Trophoblast cell (in vitro differentiated cells and primary cell): ENCODE data around the gene BNC2.

ENCODE experiments used
- DNase-seq, 2 donors: peaks; one replicate each; pipeline ENCODE4 v3.0.0-alpha.2; 2016
- H2AFZ ChIP-seq: 2 replicates; pipeline ENCODE4 v1.6.1; 2013; ENCODE audit warnings: low read length, moderate library complexity, mild to moderate bottlenecking; ENCODE audit not compliant: insufficient read depth, poor library complexity
- H2AK5ac ChIP-seq: 2 replicates; pipeline ENCODE4 v1.6.1; 2013; ENCODE audit warnings: mild to moderate bottlenecking, low read length
- H2BK120ac ChIP-seq: 2 replicates; pipeline ENCODE4 v1.6.1; 2013; ENCODE audit warnings: low read length, mild to moderate bottlenecking, moderate library complexity; ENCODE audit not compliant: insufficient read depth, poor library complexity
- H2BK12ac ChIP-seq: 2 replicates; pipeline ENCODE4 v1.6.1; 2013; ENCODE audit warnings: mild to moderate bottlenecking, low read length, moderate library complexity
- H2BK5ac ChIP-seq: 2 replicates; pipeline ENCODE4 v1.6.1; 2013; ENCODE audit warnings: low read length, low read depth, moderate library complexity, mild to moderate bottlenecking; ENCODE audit not compliant: poor library complexity
- H3K14ac ChIP-seq: 2 replicates; pipeline ENCODE4 v1.6.1; 2013; ENCODE audit warnings: mild to moderate bottlenecking, low read length
- H3K18ac ChIP-seq: 2 replicates; pipeline ENCODE4 v1.6.1; 2013; ENCODE audit warnings: mild to moderate bottlenecking, low read length
- H3K23ac ChIP-seq: 2 replicates; pipeline ENCODE4 v1.6.1; 2013; ENCODE audit warnings: low read length
- H3K27ac ChIP-seq: 2 replicates; pipeline ENCODE4 v1.5.1; 2013; ENCODE audit warnings: low read depth, mild to moderate bottlenecking, inconsistent platforms, low read length, moderate library complexity
- H3K27me3 ChIP-seq: 2 replicates; pipeline ENCODE4 v1.6.1; 2013; ENCODE audit warnings: inconsistent platforms, mild to moderate bottlenecking, low read length, moderate library complexity; ENCODE audit not compliant: insufficient read depth
- H3K36me3 ChIP-seq, 2 experiments: 1 replicate in 1 of 2; 2 replicates in 1 of 2; pipeline ENCODE4 v1.6.1; 2013; ENCODE audit warnings: low read length in 2 of 2, mild to moderate bottlenecking in 2 of 2, moderate library complexity in 1 of 2; ENCODE audit not compliant: insufficient read depth in 2 of 2, control insufficient read depth in 1 of 2
- H3K4ac ChIP-seq: 2 replicates; pipeline ENCODE4 v1.6.1; 2013; ENCODE audit warnings: low read depth, mild to moderate bottlenecking, low read length, moderate library complexity
- H3K4me1 ChIP-seq, 2 experiments: 1 replicate in 1 of 2; 2 replicates in 1 of 2; pipeline ENCODE4 v1.6.1; 2013; ENCODE audit warnings: low read length in 2 of 2, mild to moderate bottlenecking in 2 of 2, moderate library complexity in 1 of 2; ENCODE audit not compliant: insufficient read depth in 2 of 2, control insufficient read depth in 1 of 2
- H3K4me2 ChIP-seq: 2 replicates; pipeline ENCODE4 v1.6.1; 2013; ENCODE audit warnings: inconsistent platforms, mild to moderate bottlenecking, low read length, moderate library complexity
- H3K4me3 ChIP-seq: 2 replicates; pipeline ENCODE4 v1.5.1; 2013; ENCODE audit warnings: mild to moderate bottlenecking, low read depth, low read length, inconsistent platforms
- H3K79me1 ChIP-seq: one replicate; pipeline ENCODE4 v1.6.1; 2013; ENCODE audit warnings: low read length
- H3K79me2 ChIP-seq: 2 replicates; pipeline ENCODE4 v1.6.1; 2013; ENCODE audit warnings: low read length, mild to moderate bottlenecking; ENCODE audit not compliant: control insufficient read depth, insufficient read depth, poor library complexity
- H3K9ac ChIP-seq: 2 replicates; pipeline ENCODE4 v1.6.1; 2013; ENCODE audit warnings: mild to moderate bottlenecking, low read length
- H3K9me3 ChIP-seq: 2 replicates; pipeline ENCODE4 v1.6.1; 2013; ENCODE audit warnings: low read depth, mild to moderate bottlenecking, control low read depth, inconsistent platforms, low read length; ENCODE audit not compliant: insufficient read depth
- H4K12ac ChIP-seq: 2 replicates; pipeline ENCODE4 v1.6.1; 2013; ENCODE audit warnings: low read depth, mild to moderate bottlenecking, low read length, moderate library complexity
- H4K8ac ChIP-seq: 2 replicates; pipeline ENCODE4 v1.6.1; 2013; ENCODE audit warnings: low read depth, mild to moderate bottlenecking, low read length, moderate library complexity
- H4K91ac ChIP-seq: one replicate; pipeline ENCODE4 v1.6.1; 2013; ENCODE audit warnings: low read depth, mild to moderate bottlenecking, low read length, moderate library complexity
- WGBS: extraction: QIAGEN DNeasy Blood & Tissue Kit; methylation state at CpG from one replicate; pipeline ENCODE4 v1.1.7; 2013; ENCODE audit warnings: missing lambda C conversion rate; ENCODE audit not compliant: insufficient read length, insufficient coverage; ENCODE audit errors: extremely low coverage; 5-methylcytosine and 5-hydroxymethylcytosine counted together

BNC2 gene

DNA sequence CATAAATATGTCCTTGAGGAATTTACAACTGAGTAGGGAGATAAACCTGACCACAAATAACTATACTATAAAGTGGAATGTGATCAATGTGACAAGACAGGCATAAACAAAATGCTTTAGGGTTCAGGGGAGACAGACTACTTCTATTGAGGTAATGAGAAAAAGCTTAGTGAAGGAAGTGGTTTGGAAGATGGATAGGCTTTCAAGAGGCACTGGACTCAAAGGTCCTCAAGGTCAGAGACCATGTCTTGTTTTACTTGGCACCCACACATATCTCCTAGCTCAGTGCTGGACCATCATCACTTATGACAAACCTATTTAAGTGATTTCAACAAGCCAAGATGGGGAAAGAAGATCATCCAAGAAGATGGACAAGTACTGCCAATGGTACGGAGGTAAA lies 257.8 kb downstream of the BNC2 start:
- no peak overlapping the region for H2BK12ac ChIP-seq
- H3K4me1 ChIP-seq: peaks cover 3 to 5% of the 10 kb centered on the region in 2 experiments
- H3K79me2 ChIP-seq: no peaks in the 10 kb centered on the region
- H3K9ac ChIP-seq: no peak overlapping the region
- no peak overlapping the region for H2AK5ac ChIP-seq
- no peak overlapping the region for H4K91ac ChIP-seq
- H2AFZ ChIP-seq: no peak overlapping the region
- H2BK5ac ChIP-seq: no peak overlapping the region
- H2BK120ac ChIP-seq: no peak overlapping the region
- no peak overlapping the region for H4K8ac ChIP-seq
- H3K79me1 ChIP-seq: no peaks in the 10 kb centered on the region
- H3K9me3 ChIP-seq: no peaks in the 10 kb centered on the region
- no peak overlapping the region for H3K4me2 ChIP-seq
- H3K27me3 ChIP-seq: no peaks in the 10 kb centered on the region
- H3K36me3 ChIP-seq: no peaks in the 10 kb centered on the region
- no peak for DNase-seq
- WGBS: no CpG with 5 or more reads among the region's 1 CpG
- H3K4me3 ChIP-seq: no peak overlapping the region
- H3K4ac ChIP-seq: no peak overlapping the region
- no peak overlapping the region for H3K23ac ChIP-seq
- H3K14ac ChIP-seq: no peak overlapping the region
- no peak overlapping the region for H4K12ac ChIP-seq
- no peak overlapping the region for H3K27ac ChIP-seq
- no peak overlapping the region for H3K18ac ChIP-seq

DNA sequence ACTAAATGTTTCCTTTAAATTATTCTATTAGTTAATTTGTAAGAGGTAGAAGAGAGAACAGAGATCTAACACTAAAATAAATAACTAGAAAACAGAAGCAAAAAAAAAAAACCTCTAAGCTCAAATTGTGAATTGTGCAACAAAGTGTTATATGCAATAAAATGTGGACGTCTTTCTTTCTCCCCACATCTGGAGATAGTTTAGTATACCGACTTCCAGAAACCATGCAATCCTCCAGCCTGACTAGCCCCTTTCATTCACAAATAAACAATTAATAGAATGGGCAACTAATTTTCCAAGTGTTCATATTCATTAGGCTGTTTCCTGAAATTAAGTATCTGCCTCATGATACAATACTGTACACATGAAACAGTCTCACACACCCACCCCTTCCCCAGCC lies 258.5 kb downstream of the BNC2 start:
- Histone ChIP-seq H2BK120ac (no peak overlapping the region), H3K18ac (no peak overlapping the region), H2BK5ac (no peak overlapping the region), H2BK12ac (no peak overlapping the region), H3K4ac (no peak overlapping the region), H3K27me3 (no peaks in the 10 kb centered on the region), H3K23ac (no peak overlapping the region), H3K4me2 (no peak overlapping the region), H3K36me3 (no peaks in the 10 kb centered on the region), H3K4me3 (no peak overlapping the region), H3K79me2 (no peaks in the 10 kb centered on the region), H2AFZ (no peak overlapping the region), H3K79me1 (no peaks in the 10 kb centered on the region), H4K91ac (no peak overlapping the region), H3K9ac (no peak overlapping the region), H2AK5ac (no peak overlapping the region), H3K14ac (no peak overlapping the region), H3K4me1 (peaks cover 3 to 5% of the 10 kb centered on the region in 2 experiments), H4K12ac (no peak overlapping the region), H3K27ac (no peak overlapping the region), H4K8ac (no peak overlapping the region), H3K9me3 (no peaks in the 10 kb centered on the region)
- DNase-seq: no peak
- no CpG with 5 or more reads among the region's 2 CpGs for WGBS

DNA sequence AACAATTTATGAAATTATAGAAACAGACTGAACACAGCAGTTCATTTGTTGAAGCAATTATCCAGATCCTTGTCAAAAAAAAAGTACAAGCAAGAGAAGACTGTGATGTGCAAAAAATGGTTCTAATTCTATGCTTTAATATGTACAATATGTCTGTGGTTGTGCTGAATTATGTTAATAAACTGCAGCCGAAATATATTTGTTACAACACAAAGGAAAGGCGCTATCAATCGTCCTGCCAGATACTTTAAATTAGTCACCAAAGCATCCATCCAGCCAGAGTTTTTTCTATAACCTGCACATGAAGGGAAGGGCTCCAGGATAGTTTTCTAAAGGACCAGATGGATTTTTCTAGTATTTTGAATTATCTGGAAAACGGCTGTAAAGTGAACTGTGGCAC lies 259.5 kb downstream of the BNC2 start:
- WGBS: no CpG with 5 or more reads among the region's 4 CpGs
- no peak overlapping the region for H3K14ac ChIP-seq
- H3K4ac ChIP-seq: no peak overlapping the region
- no peak overlapping the region for H4K12ac ChIP-seq
- H4K91ac ChIP-seq: no peak overlapping the region
- no peak overlapping the region for H2BK5ac ChIP-seq
- H3K4me2 ChIP-seq: no peak overlapping the region
- H3K23ac ChIP-seq: no peak overlapping the region
- no peak overlapping the region for H4K8ac ChIP-seq
- no peak overlapping the region for H3K4me3 ChIP-seq
- no peaks in the 10 kb centered on the region for H3K79me1 ChIP-seq
- H3K9me3 ChIP-seq: no peaks in the 10 kb centered on the region
- no peak for DNase-seq
- H3K18ac ChIP-seq: no peak overlapping the region
- H3K27me3 ChIP-seq: no peaks in the 10 kb centered on the region
- no peaks in the 10 kb centered on the region for H3K36me3 ChIP-seq
- no peak overlapping the region for H2BK12ac ChIP-seq
- H2AK5ac ChIP-seq: no peak overlapping the region
- no peaks in the 10 kb centered on the region for H3K79me2 ChIP-seq
- no peak overlapping the region for H3K27ac ChIP-seq
- H2BK120ac ChIP-seq: no peak overlapping the region
- no peak overlapping the region for H3K9ac ChIP-seq
- peaks cover 3 to 5% of the 10 kb centered on the region in 2 experiments for H3K4me1 ChIP-seq
- no peak overlapping the region for H2AFZ ChIP-seq

DNA sequence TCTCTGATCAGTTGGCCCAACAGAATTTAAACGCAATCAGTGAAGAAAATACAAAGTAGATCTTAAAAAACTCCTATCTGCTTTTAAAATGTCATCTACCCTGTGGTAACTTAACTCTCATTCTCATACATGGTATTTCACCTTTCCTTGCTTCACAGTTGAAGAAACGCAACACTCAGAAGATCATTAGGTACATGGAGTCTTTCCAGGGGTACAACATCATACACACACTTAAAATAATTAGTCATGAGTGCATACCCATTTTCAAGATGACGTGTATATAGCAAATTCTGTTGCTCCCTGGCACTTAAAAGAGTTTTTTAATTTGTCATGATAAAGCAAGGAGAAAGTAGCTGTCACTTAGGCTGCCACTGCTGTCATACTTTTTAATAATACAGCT lies 259.9 kb downstream of the BNC2 start:
- no peak overlapping the region for H4K91ac ChIP-seq
- no peak overlapping the region for H2BK12ac ChIP-seq
- no CpG with 5 or more reads among the region's 3 CpGs for WGBS
- no peak overlapping the region for H3K4ac ChIP-seq
- H3K4me2 ChIP-seq: no peak overlapping the region
- no peak overlapping the region for H2BK5ac ChIP-seq
- H3K79me2 ChIP-seq: no peaks in the 10 kb centered on the region
- no peak overlapping the region for H3K14ac ChIP-seq
- H3K27me3 ChIP-seq: no peaks in the 10 kb centered on the region
- no peak overlapping the region for H4K8ac ChIP-seq
- H2AFZ ChIP-seq: no peak overlapping the region
- no peaks in the 10 kb centered on the region for H3K79me1 ChIP-seq
- no peak overlapping the region for H4K12ac ChIP-seq
- H2AK5ac ChIP-seq: no peak overlapping the region
- no peak overlapping the region for H3K23ac ChIP-seq
- H3K9ac ChIP-seq: no peak overlapping the region
- no peak for DNase-seq
- H3K4me1 ChIP-seq: peaks cover 3 to 5% of the 10 kb centered on the region in 2 experiments
- H3K18ac ChIP-seq: no peak overlapping the region
- H3K27ac ChIP-seq: no peak overlapping the region
- no peaks in the 10 kb centered on the region for H3K9me3 ChIP-seq
- no peaks in the 10 kb centered on the region for H3K36me3 ChIP-seq
- no peak overlapping the region for H2BK120ac ChIP-seq
- H3K4me3 ChIP-seq: no peak overlapping the region
